Rectal smooth muscle tissue (tissue), 1 donor: Measurements from ENCODE around the gene SLC26A2.
A peak's percentile ranks its signal among the peaks of the same experiment; 100 is the strongest.

Source experiments
- H3K27ac ChIP-seq: one replicate; pipeline ENCODE4 v1.7.0; 2013; ENCODE audit warnings: low read depth, low read length, inconsistent platforms
- H3K27me3 ChIP-seq: one replicate; pipeline ENCODE4 v1.7.0; 2013; ENCODE audit warnings: low read length; ENCODE audit not compliant: control insufficient read depth, insufficient read depth
- H3K36me3 ChIP-seq: one replicate; pipeline ENCODE4 v1.7.0; 2013; ENCODE audit warnings: low read length; ENCODE audit not compliant: control insufficient read depth, insufficient read depth
- H3K4me1 ChIP-seq: one replicate; pipeline ENCODE4 v1.7.0; 2013; ENCODE audit warnings: low read length; ENCODE audit not compliant: control insufficient read depth, insufficient read depth
- H3K4me3 ChIP-seq: one replicate; pipeline ENCODE4 v1.7.0; 2013; ENCODE audit warnings: low read length
- H3K9ac ChIP-seq: one replicate; pipeline ENCODE4 v1.7.0; 2013; ENCODE audit warnings: low read length

The SLC26A2 gene

DNA sequence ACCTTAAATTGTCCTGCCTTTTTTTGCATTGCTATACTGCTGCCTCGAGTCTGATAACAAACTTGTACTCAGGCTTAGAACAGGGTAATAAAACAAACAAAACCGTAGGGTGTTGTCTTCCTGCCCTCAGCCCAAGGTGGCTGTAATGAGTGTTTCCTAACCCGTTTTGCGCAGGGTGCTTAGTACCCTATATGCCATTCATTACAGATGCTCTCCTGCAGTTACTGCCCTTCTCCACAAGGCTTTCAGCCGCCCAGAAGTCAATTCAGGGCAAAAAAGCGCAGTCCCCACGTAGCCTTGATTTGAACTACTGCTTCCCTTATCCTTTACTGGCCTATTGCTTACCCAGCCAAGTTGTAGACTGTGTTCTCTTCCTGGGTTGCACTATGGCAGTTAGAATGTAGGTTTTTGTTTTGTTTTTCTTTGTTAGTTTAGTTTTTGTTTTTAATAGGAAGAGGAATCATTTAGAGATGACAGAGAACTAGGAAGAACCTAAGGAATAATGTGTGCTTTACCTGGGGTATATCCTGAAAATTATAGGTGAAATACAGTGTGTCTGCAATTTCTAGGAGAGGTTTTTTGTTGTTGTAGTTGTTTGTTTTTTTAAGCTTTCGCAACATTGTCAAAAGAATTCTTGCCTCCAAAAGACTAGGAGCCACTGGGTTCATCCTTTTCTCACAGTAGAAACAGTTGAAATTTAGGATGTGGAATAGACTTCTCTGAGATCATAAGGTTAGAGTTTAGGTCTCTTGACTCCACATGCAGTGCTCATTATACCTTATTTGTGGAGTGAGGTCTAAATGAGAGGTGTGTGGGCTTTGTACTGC lies 41.3 kb downstream of the SLC26A2 start:
- H3K27ac ChIP-seq: peak overlapping the region; percentile 94
- H3K27me3 ChIP-seq: no peaks in the 10 kb centered on the region
- H3K9ac ChIP-seq: peak overlapping the region; percentile 94
- peaks cover 20% of the 10 kb centered on the region for H3K4me1 ChIP-seq
- no peaks in the 10 kb centered on the region for H3K36me3 ChIP-seq
- peak overlapping the region; percentile 73 for H3K4me3 ChIP-seq

DNA sequence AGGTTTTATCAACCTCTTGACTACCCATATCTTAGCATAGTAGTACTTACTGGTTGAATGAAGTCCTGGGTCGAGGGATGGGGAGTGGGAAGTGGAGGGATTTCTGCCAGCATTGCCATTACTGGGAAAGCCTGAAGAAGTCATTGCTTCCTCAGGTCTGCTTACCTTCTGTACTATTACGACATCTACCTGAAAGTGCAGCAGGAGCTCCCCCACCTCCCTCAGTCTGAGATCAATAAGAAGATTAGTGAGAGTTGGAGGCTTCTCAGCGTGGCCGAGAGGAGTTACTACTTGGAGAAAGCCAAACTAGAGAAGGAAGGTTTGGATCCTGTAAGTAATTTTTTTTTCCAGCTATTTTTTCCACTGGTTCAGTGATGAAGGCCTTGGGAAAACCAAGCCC lies 45.8 kb downstream of the SLC26A2 start:
- H3K9ac ChIP-seq: no peak overlapping the region
- no peak overlapping the region for H3K27ac ChIP-seq
- no peaks in the 10 kb centered on the region for H3K27me3 ChIP-seq
- peaks cover 10% of the 10 kb centered on the region for H3K4me1 ChIP-seq
- peaks cover 18% of the 10 kb centered on the region for H3K36me3 ChIP-seq
- H3K4me3 ChIP-seq: no peak overlapping the region

DNA sequence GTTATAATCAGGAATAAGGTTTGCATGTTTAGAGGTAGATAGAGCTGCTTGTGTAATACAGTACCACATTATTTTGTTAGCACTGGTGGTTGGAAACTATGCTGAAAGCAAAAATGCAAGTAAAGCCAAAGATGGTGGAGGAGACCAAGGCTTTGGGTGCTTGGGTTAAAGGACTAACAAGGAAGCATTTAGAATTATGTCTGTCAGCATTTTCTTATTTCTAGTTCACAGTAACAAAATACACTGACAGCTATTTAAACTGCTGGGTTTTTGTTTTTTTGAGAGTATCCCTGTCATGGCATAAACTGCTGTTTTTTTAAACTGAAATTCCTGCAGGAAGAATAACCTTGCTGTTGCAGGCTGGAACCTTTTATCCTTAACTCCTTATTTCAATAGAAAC lies 46.5 kb downstream of the SLC26A2 start:
- Histone ChIP-seq H3K36me3 (peaks cover 20% of the 10 kb centered on the region), H3K9ac (no peak overlapping the region), H3K27ac (no peak overlapping the region), H3K4me3 (no peak overlapping the region), H3K4me1 (peaks cover 4% of the 10 kb centered on the region), H3K27me3 (no peaks in the 10 kb centered on the region)

DNA sequence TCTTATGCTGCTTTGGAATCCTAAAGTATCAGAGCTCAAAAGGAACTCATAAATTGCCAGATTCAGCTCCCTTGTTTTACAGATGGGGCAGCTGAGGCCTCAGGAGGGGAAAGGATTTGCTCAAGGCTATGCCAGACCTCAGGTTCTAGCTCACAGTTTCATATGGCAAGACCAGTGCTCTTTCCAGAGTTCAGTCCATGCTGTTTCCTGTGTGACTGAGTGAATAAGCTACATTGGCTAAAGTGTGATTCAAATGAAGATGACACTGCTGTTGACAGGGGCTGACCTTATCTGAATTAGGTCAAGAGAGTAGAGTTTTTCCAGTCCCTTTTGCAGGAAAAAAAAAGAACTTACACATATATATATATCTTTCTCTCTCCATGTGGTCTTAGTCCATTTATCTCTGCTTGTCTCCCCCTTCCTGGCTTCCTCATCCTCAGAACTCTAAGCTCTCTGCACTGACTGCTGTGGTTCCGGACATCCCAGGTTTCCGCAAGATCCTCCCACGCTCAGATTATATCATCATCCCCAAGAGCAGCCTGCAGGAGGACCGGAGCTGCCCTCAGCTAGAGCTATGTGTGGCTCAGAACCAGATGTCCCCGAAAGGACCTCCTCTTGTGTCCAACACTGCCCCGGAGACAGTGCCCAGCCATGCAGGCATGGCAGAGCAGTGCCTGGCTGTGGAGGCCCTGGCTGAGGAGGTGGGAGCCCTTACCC lies 49.3 kb downstream of the SLC26A2 start:
- H3K36me3 ChIP-seq: peaks cover 35% of the 10 kb centered on the region
- no peaks in the 10 kb centered on the region for H3K27me3 ChIP-seq
- no peak overlapping the region for H3K9ac ChIP-seq
- H3K27ac ChIP-seq: no peak overlapping the region
- no peak overlapping the region for H3K4me3 ChIP-seq
- no peaks in the 10 kb centered on the region for H3K4me1 ChIP-seq

DNA sequence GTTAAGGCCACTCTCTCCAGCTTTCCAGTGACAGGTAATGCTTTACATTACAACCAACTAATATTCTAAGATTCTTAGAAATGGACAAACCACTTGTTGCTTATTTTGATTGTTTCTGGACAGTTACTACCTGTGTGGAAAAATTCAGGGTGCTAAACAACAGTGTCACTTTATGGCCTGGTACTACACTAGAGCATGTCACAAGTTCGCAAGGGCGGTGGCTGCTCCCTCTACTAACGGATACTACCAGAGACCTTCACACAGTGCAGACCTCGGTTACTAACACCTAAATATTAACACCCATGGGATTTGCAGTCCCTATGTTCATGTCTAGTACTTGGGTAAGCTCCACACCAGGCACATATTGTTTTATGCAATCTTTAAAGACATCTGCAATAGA lies 53.4 kb downstream of the SLC26A2 start:
- Histone ChIP-seq H3K9ac (no peak overlapping the region), H3K36me3 (peaks cover 39% of the 10 kb centered on the region)

DNA sequence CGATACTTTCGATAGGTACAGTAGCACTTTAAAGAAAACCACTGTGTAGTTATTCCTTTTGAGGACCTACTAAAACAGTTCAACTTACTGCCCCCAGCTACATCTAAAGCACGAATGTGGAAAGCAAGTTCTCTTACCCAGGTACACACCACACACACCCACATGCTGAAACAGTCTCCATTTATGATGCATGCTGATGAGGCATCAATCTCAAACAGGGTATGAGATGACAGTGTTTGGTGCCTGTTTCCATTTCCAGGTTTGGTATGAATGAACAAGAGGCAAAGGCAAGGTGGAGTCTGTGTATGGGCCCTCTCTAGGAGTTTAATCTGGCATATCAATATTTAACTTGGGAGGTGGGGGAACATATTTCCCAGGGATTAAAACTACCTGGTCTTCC lies 53.9 kb downstream of the SLC26A2 start:
- Histone ChIP-seq H3K9ac (no peak overlapping the region), H3K4me1 (no peaks in the 10 kb centered on the region), H3K27ac (no peak overlapping the region), H3K27me3 (no peaks in the 10 kb centered on the region), H3K4me3 (no peak overlapping the region), H3K36me3 (peaks cover 42% of the 10 kb centered on the region)

More for the DNA sequence above, 53.4 kb downstream of the SLC26A2 start:
- Histone ChIP-seq H3K27me3 (no peaks in the 10 kb centered on the region), H3K27ac (no peak overlapping the region), H3K4me1 (no peaks in the 10 kb centered on the region), H3K4me3 (no peak overlapping the region)

DNA sequence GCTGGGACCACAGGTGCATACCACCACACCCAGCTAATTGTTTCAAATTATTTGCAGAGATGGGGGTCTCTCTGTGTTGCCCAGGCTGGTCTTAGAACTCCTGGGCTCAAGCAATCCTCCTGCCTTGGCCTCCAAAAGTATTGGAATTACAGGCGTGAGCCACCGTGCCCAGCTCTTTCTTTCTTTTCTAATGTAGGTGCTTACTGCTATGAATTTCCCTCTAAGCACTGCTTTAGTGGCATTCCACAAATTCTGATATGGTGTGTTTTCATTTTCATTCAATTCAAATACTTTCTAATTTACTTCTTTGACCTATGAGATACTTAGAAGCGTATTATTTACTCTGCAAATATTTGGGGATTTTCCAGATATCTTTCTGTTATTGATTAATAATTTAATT lies 54.9 kb downstream of the SLC26A2 start:
- no peaks in the 10 kb centered on the region for H3K4me1 ChIP-seq
- peaks cover 40% of the 10 kb centered on the region for H3K36me3 ChIP-seq

DNA sequence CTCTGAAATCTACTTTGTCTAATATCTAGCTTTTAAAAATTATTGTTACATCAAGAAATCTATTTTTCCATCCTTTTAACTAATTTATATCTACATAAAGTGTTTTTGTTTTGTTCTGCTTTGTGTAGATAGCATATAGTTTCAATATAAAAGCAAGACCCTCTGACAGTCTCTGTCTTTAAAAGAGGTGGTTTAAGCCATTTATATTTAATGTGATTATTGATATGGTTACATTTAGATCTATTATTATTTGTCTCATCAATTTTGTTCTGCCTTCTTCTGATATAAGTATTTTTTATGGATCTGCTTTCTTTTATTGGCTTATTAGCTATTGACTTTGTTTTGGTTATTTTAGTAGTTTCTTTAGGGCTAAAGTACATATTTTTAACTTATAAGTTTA lies 56.0 kb downstream of the SLC26A2 start:
- Histone ChIP-seq H3K9ac (no peak overlapping the region), H3K27me3 (no peaks in the 10 kb centered on the region), H3K36me3 (peaks cover 41% of the 10 kb centered on the region)

More for the DNA sequence above, 54.9 kb downstream of the SLC26A2 start:
- no peaks in the 10 kb centered on the region for H3K27me3 ChIP-seq
- no peak overlapping the region for H3K4me3 ChIP-seq
- no peak overlapping the region for H3K27ac ChIP-seq
- H3K9ac ChIP-seq: no peak overlapping the region

DNA sequence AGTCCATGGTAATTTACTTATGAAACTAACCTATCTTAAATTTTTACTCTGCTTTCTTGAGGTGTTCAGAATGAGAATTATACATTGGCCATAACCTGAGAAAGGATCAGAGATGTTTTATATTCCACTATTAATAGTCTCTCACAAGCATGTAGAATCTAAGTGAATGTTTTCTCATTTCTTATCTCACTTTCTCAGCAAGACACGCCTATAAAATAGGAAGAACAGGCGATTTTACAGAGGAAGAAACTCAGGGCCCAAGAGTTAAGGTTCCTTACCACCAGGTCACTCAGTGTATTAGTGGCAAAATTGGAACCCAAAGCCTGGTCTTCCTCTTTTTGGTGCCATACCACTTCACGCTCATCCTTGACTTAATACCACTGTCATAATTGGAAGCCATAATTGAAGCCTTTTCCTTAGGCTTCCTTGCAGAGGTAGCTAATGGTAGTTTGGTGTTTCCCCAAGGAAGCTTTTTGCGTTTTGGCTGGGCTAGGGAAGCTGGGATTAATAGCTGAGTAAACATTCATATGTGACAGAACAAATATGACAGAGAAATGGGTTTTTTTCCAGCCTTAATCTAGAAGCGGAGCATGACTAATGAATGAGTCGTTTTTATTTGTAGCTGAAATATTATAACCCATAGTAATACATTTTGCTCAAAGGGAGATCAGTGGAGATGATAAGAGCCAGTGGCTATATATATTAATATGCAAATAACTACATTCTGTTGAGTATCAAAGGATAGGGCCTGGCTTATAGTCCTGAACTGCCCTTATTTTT lies 56.9 kb downstream of the SLC26A2 start:
- Histone ChIP-seq H3K27ac (no peak overlapping the region), H3K36me3 (peaks cover 38% of the 10 kb centered on the region), H3K27me3 (no peaks in the 10 kb centered on the region), H3K9ac (no peak overlapping the region), H3K4me3 (no peak overlapping the region), H3K4me1 (peaks cover 4% of the 10 kb centered on the region)

More for the DNA sequence above, 56.0 kb downstream of the SLC26A2 start:
- Histone ChIP-seq H3K4me1 (no peaks in the 10 kb centered on the region), H3K4me3 (no peak overlapping the region), H3K27ac (no peak overlapping the region)

GRCh38 chr5:150020249-150020648 lies 59.7 kb downstream of the SLC26A2 start:
- H3K27me3 ChIP-seq: no peaks in the 10 kb centered on the region
- H3K27ac ChIP-seq: no peak overlapping the region
- no peak overlapping the region for H3K4me3 ChIP-seq
- no peak overlapping the region for H3K9ac ChIP-seq
- peaks cover 40% of the 10 kb centered on the region for H3K36me3 ChIP-seq
- H3K4me1 ChIP-seq: peaks cover 4% of the 10 kb centered on the region

GRCh38 chr5:150021491-150022157 lies 61.1 kb downstream of the SLC26A2 start:
- no peaks in the 10 kb centered on the region for H3K27me3 ChIP-seq
- no peak overlapping the region for H3K9ac ChIP-seq
- no peak overlapping the region for H3K27ac ChIP-seq
- peaks cover 45% of the 10 kb centered on the region for H3K36me3 ChIP-seq
- peaks cover 4% of the 10 kb centered on the region for H3K4me1 ChIP-seq
- no peak overlapping the region for H3K4me3 ChIP-seq

- Histone ChIP-seq H3K36me3 (peaks cover 49% of the 10 kb centered on the region), H3K27me3 (no peaks in the 10 kb centered on the region), H3K9ac (no peak overlapping the region), H3K4me1 (peaks cover 4% of the 10 kb centered on the region), H3K4me3 (no peak overlapping the region), H3K27ac (no peak overlapping the region)
Measured at GRCh38 chr5:150022158-150022531, 61.6 kb downstream of the SLC26A2 start.
